Cortex of kidney (tissue), 1 donor: ENCODE results near the gene SEZ6.

Experiments used
- DNase-seq: peaks from one replicate; lab custom pipeline; 2025; lab: John Stamatoyannopoulos, UW

The SEZ6 gene

GRCh38 chr17:28974451-28974850 lies 31.4 kb downstream of the SEZ6 start:
- DNase-seq, result no peak

DNA sequence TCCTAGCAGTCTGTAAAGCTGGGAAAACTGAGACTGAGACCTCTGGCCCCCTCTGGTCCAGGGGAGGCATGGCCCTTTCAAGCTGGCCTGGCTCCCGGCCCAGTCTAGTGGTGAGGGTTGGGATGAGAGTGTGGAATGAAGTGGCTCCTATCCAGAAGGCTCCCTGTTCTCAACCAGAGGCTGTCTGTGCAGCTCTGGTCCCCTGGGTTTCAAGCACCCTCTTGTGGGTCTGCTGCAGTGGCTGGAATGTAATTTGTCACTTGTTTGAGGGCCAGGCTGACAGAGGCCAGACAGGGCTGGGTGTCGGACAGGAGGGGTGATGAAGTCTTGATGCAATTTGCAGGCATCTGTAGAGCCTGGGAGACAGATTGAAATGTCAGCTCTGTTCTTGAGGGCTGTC lies 32.4 kb downstream of the SEZ6 start:
- no peak for DNase-seq

DNA sequence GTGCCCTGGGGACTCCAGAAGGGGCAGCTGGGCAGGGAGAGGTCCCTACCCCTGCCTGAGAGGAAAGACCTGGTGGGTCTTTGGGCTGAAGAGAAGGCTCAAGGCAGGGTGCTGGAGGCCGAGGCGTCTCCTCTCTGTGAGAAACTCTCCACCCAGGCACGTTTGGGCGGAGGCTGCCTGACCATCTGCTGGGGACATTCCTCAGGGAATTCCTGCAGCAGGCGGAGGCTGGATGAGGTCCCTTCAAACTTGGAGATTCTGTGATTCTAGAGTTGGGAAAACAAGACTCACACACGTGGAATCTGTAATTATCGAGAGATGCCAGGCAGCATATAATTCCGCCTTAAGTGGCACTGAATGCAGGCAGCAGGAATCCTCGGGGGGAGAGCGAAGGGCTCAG lies 33.4 kb downstream of the SEZ6 start:
- no peak for DNase-seq

DNA sequence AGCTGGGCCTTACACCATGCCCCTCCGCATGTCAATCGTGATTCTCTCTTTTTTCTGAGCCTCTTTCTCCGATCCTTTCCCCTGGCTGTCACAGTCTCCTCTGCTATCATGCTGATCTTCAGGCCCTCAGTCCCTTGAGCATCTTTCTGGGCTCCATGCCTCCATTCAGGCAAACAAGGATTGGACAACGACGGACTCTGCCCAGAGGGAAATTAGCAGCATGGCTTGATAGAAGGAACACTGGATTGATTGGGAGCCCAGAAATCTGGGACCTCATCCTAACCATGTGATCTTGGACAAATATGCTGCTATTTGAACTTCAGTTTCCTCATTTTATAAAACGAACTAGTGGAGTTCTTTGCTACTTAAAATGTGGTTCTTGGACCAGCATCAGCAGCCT lies 35.0 kb downstream of the SEZ6 start:
- DNase-seq, result no peak

- DNase-seq, result no peak
Observed at GRCh38 chr17:28969706-28970393, 36.0 kb downstream of the SEZ6 start.

DNA sequence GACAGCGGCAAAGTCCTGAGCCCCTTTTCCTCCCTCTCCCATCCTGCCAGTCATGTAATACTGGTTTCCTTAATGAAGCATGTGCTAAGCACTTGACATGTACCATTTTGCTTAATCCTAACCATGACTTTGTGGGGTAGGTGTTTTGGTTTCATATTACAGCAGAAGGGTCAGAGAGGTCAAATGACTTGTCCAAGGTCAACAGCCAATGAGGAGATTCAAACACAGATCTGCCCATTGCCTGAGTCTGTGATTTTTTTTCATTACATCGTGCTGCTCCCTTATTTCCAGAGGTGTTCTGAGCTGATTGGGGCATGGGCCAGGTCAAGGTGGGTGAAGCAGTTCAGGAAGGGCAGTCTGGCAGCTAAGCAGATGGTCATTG lies 36.9 kb downstream of the SEZ6 start:
- DNase-seq, result no peak

- no peak for DNase-seq
Observed at GRCh38 chr17:28968231-28968913, 37.5 kb downstream of the SEZ6 start.

- no peak for DNase-seq
Observed at GRCh38 chr17:28967221-28968135, 38.4 kb downstream of the SEZ6 start.

DNA sequence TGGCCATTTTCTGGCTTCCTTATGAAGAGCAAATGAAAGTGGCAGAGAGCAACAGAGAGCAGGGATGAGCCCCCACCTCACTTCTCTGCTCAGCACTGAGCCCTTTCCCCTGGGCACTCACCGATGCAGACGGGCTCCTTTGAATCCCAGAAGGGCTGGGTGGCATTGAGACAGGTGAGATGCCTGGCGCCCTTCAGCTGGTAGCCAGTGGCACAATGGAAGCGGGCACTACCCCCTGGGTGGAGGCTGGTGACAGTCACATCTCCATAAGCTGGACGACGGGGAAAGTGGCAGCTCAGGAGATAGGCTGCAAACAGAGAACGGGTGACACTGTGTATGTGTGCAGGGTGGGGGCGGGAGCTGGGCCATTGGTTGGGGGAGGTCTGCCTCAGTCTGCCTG lies 42.0 kb downstream of the SEZ6 start:
- no peak for DNase-seq

DNA sequence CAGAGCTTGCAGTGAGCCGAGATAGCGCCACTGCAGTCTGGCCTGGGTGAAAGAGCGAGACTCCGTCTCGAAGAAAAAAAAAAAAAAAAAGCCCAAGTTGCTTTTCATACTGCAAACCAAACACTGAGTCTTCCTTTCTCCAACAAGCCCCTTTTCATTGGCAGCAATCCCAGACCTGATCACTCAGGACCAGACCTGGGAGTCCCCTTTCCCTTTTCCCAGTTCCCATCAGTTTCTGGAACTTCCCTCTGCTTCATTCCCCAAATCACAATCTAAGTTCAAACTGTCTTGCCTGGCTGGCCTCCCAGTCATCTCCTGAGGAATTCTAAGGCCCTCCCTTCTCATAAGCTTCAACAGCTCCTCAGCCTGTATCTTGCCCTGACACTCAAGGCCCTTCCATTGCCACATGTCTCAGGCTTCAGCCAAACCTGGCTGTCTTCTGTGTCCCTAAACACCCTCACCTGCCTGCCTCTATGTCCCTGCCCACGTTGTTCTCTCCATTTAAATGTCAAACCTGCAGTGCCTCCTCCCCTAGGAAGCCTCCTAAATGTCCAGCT lies 42.7 kb downstream of the SEZ6 start:
- no peak for DNase-seq

GRCh38 chr17:28961391-28961790 lies 44.4 kb downstream of the SEZ6 start:
- DNase-seq, result no peak

DNA sequence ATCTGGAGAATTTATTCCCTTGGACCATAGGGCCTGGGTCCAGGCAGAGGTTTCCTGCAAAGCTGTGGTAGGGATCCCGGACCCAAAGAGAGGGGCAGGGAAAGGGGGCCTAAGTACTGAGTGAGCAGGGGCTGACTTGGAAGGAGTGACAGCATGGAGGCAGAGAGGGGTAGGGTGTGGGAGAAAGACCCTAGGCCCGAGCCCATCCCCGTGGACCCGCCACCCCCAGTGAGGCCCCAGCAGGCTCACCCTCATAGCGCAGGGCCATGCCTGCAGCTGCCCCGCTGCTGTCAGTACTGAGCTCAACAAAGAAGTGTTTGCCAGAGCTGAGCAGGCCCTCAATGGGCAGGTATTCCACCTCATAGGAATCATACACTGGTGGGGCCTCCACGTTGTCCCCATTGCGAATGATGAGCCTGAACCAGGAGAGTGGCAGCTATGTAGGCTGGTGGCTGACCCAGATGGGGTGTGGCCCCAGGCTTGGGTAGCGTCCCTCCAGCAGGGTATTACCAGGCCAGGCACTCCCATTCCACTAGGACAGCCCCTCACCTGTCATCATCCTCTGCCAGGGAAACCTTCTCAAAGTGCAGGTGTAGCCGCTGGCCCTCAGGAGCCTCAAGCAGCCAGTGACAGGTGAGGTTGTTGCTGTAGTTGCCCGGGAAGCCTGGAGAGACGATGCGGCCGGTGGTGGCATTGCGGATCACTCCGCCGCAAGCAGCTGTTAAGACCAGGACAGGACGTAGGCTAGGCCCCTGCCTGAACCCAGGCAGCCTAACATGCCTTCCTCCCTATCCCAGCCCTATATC lies 45.4 kb downstream of the SEZ6 start:
- DNase-seq, result no peak

DNA sequence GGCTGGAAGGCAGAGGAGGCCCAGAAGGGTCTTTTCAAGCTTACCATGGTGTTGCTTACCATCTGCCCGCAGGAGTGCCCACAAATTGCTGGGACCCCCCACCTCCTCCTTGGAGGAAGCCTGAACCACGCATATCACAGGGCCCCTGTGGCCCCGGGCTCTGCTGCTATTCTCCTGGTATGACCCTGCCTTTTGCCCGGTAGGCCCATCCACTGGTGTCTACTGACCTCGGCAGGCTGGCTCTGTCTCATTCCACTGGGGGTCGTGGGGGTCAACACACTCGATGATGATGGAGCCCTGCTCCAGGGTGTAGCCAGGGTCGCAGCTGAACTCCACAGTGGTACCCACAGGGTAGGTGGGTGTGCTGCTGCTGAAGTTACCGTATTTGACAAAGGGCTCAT lies 46.4 kb downstream of the SEZ6 start:
- DNase-seq, result no peak

DNA sequence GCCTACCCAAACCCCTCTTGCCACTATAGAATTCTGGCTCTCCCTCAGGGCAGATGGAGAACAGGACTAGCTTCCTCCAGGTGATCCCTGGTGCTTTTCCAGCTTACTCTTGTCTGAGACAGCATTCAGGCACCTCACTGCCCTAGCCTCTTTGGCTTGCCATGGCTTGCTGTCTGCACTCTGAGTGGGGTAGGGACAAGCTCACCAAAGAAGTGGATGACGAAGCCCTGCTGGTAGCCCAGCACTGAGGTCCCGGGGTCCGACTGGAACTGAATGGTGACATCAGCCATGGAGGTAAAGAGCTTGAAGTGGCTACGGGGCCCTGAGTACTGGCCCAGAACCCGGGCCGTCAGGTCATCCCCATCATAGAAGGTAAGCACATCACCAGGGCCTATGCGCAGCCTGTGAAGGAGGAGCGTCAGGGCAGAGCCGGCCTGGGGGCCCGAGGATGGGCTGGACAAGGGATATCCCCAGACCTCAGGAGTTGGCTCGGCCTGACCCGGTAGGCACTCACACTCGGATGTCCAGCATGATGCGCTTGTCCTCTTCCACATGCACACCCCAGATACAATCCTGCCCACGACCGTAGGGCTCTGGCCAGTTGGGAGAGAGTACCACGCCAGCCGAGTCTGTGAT lies 46.9 kb downstream of the SEZ6 start:
- DNase-seq, result no peak

DNA sequence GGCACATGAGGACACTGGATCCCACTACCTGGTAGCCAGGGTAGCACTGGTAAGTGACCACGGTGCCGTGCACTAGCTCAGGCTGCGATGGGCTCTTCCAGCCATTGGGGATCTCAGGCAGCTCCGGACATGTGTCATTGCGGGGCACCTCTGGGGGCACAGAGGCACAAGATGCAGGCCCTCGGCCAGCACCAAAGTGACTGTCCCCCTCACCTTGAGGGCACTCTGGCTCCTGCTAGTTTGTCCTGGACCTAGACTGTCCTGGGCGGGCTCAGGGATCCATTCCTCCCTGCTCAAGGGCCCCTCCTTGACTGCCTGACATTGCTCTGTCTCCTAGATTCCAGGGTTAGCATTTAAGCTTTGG lies 47.9 kb downstream of the SEZ6 start:
- DNase-seq, result no peak

DNA sequence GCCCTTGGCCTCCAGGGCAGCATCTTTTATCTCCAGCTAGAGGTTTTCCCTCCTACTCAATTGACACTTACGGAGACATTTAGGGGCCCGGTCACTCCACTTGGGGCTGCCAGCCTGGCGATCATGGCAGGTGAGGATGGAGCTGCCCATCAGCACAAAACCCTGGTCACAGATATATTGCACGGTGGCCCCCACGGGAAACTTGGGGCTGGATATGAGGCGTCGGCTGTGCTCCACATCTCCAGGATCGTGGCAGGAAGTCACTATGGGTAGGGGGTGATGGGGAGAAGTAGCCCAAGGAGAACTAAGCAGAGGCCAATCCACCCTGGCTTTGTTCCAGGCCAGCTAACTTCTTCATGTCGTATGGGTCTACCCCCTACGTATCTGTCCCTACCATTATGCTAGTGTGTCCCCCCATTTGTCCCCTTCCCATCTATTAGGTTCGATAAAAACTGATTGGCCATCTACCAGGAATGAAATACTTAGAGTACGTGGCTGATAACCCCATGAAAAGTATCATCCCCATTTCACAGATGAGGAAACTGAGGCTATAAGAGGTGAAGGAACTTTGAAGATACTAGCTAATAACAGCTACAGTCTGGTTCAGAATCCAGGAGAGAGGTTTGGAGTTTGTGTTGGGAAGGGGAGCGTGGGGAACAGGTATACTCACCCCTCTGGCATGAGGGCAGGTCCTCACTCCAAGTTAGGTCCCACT lies 48.4 kb downstream of the SEZ6 start:
- no peak for DNase-seq

GRCh38 chr17:28956861-28957260 lies 49.0 kb downstream of the SEZ6 start:
- DNase-seq, result no peak

- DNase-seq, result no peak
Observed at GRCh38 chr17:28956112-28956511, 49.7 kb downstream of the SEZ6 start.

DNA sequence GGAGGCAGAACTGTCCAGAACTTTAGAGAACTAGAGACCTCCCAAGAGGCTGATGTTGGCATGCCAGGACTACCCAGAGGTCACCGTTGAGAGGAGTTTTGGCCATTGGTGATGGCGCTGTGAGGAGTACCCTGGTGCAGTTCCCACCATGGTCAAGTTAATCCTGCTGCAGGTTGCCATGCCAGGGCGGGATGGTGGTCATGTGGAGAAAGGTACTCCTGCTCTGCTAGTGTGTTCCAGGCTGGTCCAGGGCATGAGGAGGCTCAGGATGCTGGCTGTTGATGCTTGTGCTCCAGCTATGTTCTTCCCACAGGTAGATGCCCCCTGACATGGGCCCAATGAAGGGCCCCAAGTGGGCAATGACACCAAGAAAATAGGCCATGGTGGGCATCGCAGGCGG lies 50.4 kb downstream of the SEZ6 start:
- DNase-seq, result no peak

DNA sequence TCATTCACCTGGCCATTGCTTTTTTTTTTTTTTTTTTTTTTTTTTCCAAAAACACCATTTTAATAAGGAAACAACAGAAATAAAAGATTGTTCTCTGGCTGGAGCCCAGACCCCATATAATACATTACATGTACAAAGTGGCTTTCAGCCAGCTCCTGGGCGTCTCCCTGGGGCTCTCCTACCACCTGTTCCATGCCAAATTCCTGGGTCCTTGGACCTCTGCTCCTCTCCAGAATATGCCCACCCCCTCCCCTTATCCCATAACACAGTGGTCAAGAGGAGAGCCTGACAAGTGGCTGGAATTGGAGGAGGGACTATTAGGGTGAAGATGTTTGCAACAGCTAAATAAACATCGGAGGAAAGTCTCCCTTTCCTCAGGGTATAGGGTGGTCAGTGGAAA lies 50.9 kb downstream of the SEZ6 start:
- no peak for DNase-seq
